Stimulated activated CD4-positive, alpha-beta T cell treated with anti-CD3 and anti-CD28 coated beads, Interleukin-1b, Interleukin-23, amount 100 ng/mL, for 24 hours (primary cell): Measurements from ENCODE around the gene DDX39A.
"Not testable (repeated sequence)": the region's sequence is repeated elsewhere in the genome, so short reads cannot be mapped to it uniquely, and the experiment has no call there.

Experiments
- DNase-seq, 4 experiments: peaks; one replicate each; pipeline ENCODE4 v3.0.0-alpha.2; 2020; ENCODE audit warnings: low read depth in 4 of 4, low spot score in 1 of 4

Gene DDX39A

GRCh38 chr19:14409146-14410023 is 9.8 kb downstream of the DDX39A start:
- no peak for DNase-seq

- DNase-seq: no peak
These were observed 10.5 kb downstream of the DDX39A start for GRCh38 chr19:14408491-14409145.

GRCh38 chr19:14407605-14408484 is 11.3 kb downstream of the DDX39A start:
- no peak for DNase-seq

- no peak for DNase-seq
These were observed 12.3 kb downstream of the DDX39A start for GRCh38 chr19:14406645-14407401.

GRCh38 chr19:14405758-14406644 is 13.1 kb downstream of the DDX39A start:
- DNase-seq: peak; percentile 70 to 87 (median 82)

GRCh38 chr19:14405380-14405757 is 13.8 kb downstream of the DDX39A start:
- DNase-seq: no peak

- no peak for DNase-seq
These were observed 14.8 kb downstream of the DDX39A start for GRCh38 chr19:14404312-14404711.

GRCh38 chr19:14403145-14403930 is 15.8 kb downstream of the DDX39A start:
- DNase-seq: not testable (repeated sequence)

- DNase-seq: no peak
These were observed 16.6 kb downstream of the DDX39A start for GRCh38 chr19:14402332-14403144.

GRCh38 chr19:14401468-14402195 is 17.5 kb downstream of the DDX39A start:
- no peak for DNase-seq

- no peak for DNase-seq
These were observed 18.1 kb downstream of the DDX39A start for GRCh38 chr19:14400951-14401431.

- DNase-seq: not testable (repeated sequence)
These were observed 22.0 kb downstream of the DDX39A start for GRCh38 chr19:14397168-14397567.

GRCh38 chr19:14396730-14397129 is 22.4 kb downstream of the DDX39A start:
- not testable (repeated sequence) for DNase-seq

- no peak for DNase-seq
These were observed 23.3 kb downstream of the DDX39A start for GRCh38 chr19:14395710-14396336.

GRCh38 chr19:14395262-14395661 is 23.9 kb downstream of the DDX39A start:
- DNase-seq: no peak

- no peak for DNase-seq
These were observed 25.0 kb downstream of the DDX39A start for GRCh38 chr19:14394167-14394566.

- no peak for DNase-seq
These were observed 25.8 kb downstream of the DDX39A start for GRCh38 chr19:14393329-14393728.
